Kidney (tissue), 22 donors: ENCODE measurements around the gene PIK3R6. TPM values are rescaled to one million over a fixed set of nuclear protein-coding genes. Genes with fewer than 3 reads are reported as not detected.

ENCODE experiments used
- DNase-seq, 5 donors: peaks; one replicate each; pipeline ENCODE4 v3.0.0-alpha.2; 2013 to 2020
- FAIRE-seq: peaks from 2 replicates; lab custom pipeline; 2012; peaks lifted over from hg19 to GRCh38; lab: Jason Lieb, UNC
- H3K27ac ChIP-seq, 2 donors: one replicate each; pipeline ENCODE4 v1.7.0; 2013; ENCODE audit warnings: low read depth in 2 of 2, low read length in 2 of 2, inconsistent platforms in 1 of 2
- H3K27me3 ChIP-seq: one replicate; pipeline ENCODE4 v1.7.1; 2013; ENCODE audit warnings: low read length, inconsistent platforms; ENCODE audit not compliant: control insufficient read depth, insufficient read depth
- H3K36me3 ChIP-seq, 3 donors: one replicate each; pipeline versions ENCODE4 v1.7.0 to v1.7.1; 2013; ENCODE audit warnings: low read length in 3 of 3, control low read depth in 1 of 3, inconsistent platforms in 1 of 3; ENCODE audit not compliant: insufficient read depth in 3 of 3, control insufficient read depth in 2 of 3
- H3K4me1 ChIP-seq, 3 donors: one replicate each; pipeline versions ENCODE4 v1.7.0 to v1.7.1; 2013; ENCODE audit warnings: low read length in 3 of 3, inconsistent platforms in 1 of 3, low read depth in 1 of 3; ENCODE audit not compliant: control insufficient read depth in 2 of 3, insufficient read depth in 2 of 3
- H3K4me3 ChIP-seq, 3 donors: one replicate each; pipeline versions ENCODE4 v1.7.0 to v1.8.1; 2013; ENCODE audit warnings: low read length in 3 of 3, control low read depth in 1 of 3, inconsistent platforms in 1 of 3
- H3K9ac ChIP-seq, 3 donors: one replicate each; pipeline versions ENCODE4 v1.7.0 to v1.7.1; 2013; ENCODE audit warnings: low read length in 3 of 3, control low read depth in 1 of 3, inconsistent platforms in 1 of 3
- H3K9me3 ChIP-seq, 3 donors: one replicate each; pipeline versions ENCODE4 v1.7.0 to v1.7.1; 2013; ENCODE audit warnings: low read length in 3 of 3, control low read depth in 1 of 3, inconsistent platforms in 1 of 3; ENCODE audit not compliant: control insufficient read depth in 2 of 3, insufficient read depth in 1 of 3
- intact Hi-C: fragments of 100-400 bp; cut with DNase I; formaldehyde crosslinking; loops from one replicate; pipeline ENCODE4 v1.11.1; 2022
- long read RNA-seq, 10 donors: library from polyadenylated mRNA in 1 of 10; unstranded in 1 of 10; transcript quantifications; one replicate each; pipeline ENCODE4 v2.0.0 and lab custom pipeline, GENCODE V29; 2021 to 2026
- polyA plus RNA-seq: library from polyadenylated mRNA; stranded (reverse); fragments of 350-450 nt; fragmentation: Illumina TruSeq; extraction: RNeasy Lipid Tissue Mini Kit (QIAGEN cat#74804); gene quantifications from one replicate; pipeline ENCODE4 v1.2.3, GENCODE V29; 2014; ENCODE audit warnings: low read depth, low replicate concordance; ENCODE audit not compliant: insufficient read depth
- total RNA-seq: library from RNA; stranded (reverse); fragmentation: NEBNext Ultra II Directional; extraction: Animal tissue kit (Norgen Biotek cat#: 25700); gene quantifications from one replicate; pipeline ENCODE4 v1.2.1, GENCODE V29; 2021
- TF ChIP-seq, protein P1 (sequence below): IDR thresholded peaks from 3 replicates; pipeline ENCODE4 v1.5.1; 2012; ENCODE audit warnings: mild to moderate bottlenecking, moderate library complexity, borderline replicate concordance; ENCODE audit not compliant: insufficient read depth; ENCODE audit errors: extremely low read depth
- donor health status: control.
- donor health status: control.
- donor health status: control.
- donor health status: control.
- donor health status: control.
- donor health status: DM: yes; HTN: yes; CAD: no.
- donor health status: Normal renal cell carcinoma (clear cell type).

PIK3R6 gene, protein sequence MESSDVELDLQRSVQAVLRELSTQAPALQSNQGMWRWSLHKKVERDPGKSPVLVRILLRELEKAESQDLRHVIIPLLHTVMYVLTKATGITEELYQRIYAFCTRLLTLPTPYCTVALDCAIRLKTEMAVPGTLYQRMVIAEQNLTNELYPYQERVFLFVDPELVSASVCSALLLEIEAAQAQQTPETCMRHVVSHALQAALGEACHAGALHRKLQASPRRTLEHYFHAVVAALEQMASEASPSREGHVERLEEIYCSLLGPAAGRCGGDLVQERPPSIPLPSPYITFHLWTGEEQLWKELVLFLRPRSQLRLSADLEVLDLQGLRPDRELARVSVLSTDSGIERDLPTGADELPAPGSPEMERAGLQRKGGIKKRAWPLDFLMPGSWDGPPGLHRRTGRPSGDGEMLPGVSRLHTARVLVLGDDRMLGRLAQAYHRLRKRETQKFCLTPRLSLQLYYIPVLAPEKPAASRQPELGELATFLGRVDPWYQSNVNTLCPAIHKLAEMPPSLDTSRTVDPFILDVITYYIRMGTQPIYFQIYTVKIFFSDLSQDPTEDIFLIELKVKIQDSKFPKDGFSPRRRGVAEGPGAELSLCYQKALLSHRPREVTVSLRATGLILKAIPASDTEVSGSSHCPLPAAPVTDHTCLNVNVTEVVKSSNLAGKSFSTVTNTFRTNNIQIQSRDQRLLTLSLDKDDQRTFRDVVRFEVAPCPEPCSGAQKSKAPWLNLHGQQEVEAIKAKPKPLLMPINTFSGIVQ
- total RNA-seq (2.3 TPM), polyA plus RNA-seq (0.17 TPM)
- long read RNA-seq, donor 1, result 0 reads
- long read RNA-seq, donor 2, result 0 reads
- long read RNA-seq, donor 3, result 0 reads
- long read RNA-seq, donor 4, result 0 reads
- long read RNA-seq, donor 5, result 0 reads
- long read RNA-seq, donor 6, result 0 reads
- long read RNA-seq, donor 7, partial matches to known transcripts, result 1 of 1 reads
- long read RNA-seq, donor 7, other reads (novel, unspliced or antisense), result 0 of 1 reads
- long read RNA-seq, donor 8, result 0 reads
- long read RNA-seq, donor 9, result 0 reads
- long read RNA-seq, donor 10, result 0 reads

DNA sequence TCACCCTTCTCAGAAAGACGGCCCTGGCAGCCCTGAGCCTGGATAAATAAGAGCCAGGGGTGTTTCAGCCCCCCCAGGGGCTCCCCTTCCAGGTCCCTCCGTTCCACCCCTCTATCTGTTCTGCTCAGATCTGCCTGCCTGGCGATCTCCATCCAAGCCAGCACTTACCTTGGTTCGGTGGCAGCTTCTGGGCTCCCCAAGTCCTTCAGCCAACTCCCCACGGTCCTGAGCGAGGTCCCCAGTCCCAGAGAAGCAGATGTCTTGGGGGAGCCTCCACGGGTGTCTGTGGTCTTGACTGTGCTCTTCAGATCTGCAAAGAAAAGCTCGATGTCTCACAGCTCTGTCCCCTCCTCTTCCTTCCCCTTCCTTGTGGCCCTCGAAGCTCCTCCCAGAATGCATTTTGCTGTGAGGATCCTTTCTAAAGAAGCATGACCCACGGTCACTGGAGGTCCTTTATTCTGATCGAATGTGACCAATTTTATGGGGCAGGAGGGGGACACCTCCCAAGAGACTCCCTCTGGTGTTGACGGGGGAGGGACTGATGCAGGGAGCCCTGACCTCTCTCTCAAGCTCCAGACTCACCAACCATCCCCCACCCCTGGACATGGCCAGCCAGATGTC is at the start of gene PIK3R6:
Gene PIK3R6 (minus strand): TSS at position 314 of the 621 bp plus-strand sequence. CDS start 17,880 bp downstream, outside the sequence.
- TF ChIP-seq, protein P1, sequence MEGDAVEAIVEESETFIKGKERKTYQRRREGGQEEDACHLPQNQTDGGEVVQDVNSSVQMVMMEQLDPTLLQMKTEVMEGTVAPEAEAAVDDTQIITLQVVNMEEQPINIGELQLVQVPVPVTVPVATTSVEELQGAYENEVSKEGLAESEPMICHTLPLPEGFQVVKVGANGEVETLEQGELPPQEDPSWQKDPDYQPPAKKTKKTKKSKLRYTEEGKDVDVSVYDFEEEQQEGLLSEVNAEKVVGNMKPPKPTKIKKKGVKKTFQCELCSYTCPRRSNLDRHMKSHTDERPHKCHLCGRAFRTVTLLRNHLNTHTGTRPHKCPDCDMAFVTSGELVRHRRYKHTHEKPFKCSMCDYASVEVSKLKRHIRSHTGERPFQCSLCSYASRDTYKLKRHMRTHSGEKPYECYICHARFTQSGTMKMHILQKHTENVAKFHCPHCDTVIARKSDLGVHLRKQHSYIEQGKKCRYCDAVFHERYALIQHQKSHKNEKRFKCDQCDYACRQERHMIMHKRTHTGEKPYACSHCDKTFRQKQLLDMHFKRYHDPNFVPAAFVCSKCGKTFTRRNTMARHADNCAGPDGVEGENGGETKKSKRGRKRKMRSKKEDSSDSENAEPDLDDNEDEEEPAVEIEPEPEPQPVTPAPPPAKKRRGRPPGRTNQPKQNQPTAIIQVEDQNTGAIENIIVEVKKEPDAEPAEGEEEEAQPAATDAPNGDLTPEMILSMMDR, result no peak
- DNase-seq (no peak), FAIRE-seq (no peak)
- no peak within 1 kb of the TSS for H3K4me3 ChIP-seq
- intact Hi-C loops, result no loop called here
- no peaks in the 10 kb centered on the region for H3K9me3 ChIP-seq
- no peaks in the 10 kb centered on the region for H3K36me3 ChIP-seq
- H3K27ac ChIP-seq, result no peak within 1 kb of the TSS
- no peaks in the 10 kb centered on the region for H3K27me3 ChIP-seq
- no peak within 1 kb of the TSS for H3K9ac ChIP-seq
- no peaks in the 10 kb centered on the region for H3K4me1 ChIP-seq

DNA sequence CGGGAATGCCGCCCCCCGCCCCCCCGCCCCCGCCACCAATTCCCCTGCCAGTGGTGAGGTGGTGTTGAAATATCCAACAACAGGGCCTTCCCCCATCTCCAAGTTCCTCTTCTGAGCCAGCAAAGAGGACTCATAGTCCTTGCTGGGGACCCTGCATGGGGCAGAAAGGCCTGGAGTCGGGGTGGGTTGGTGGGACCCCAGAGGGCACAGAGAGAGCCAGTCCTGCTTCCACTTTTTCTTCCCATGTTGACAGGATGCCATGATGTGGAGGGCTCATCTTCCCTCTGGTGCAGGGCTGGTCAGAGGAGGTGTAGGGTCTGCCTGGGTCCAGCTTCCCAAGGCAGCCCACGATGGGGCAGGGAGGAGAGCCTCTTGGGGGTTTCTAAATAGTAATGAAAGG is 49.0 kb upstream of the PIK3R6 start:
- TF ChIP-seq, protein P1, result no peak
- Histone ChIP-seq H3K9me3 (peaks cover 0 to 7% (median 0%) of the 10 kb centered on the region in 3 donors), H3K4me1 (no peaks in the 10 kb centered on the region), H3K27me3 (no peaks in the 10 kb centered on the region), H3K4me3 (no peak overlapping the region), H3K27ac (no peak overlapping the region), H3K36me3 (no peaks in the 10 kb centered on the region), H3K9ac (no peak overlapping the region)
- intact Hi-C loops, result no loop called here
- DNase-seq, result peak in 1 of 5 donors; percentile 29
- no peak for FAIRE-seq

DNA sequence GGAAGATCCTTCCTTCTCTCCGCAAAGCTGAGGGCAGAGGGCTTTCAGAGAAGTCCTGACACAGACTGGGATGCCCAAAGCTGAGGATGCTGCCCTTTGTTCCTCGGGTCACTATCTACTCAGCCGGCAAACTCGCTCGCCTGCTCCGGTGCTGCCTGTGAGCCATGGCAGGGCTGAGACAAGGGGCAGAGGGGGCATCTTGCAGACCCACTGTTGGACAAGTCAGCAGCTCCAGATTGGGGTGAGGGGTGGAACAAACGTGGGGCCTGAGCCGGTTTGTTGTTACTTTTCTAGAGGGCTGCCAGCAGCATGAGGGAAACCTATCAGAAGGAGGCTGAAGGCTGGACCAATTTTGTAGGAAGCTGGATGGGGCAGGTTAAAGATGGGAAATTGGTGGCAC is 47.1 kb upstream of the PIK3R6 start:
- no peaks in the 10 kb centered on the region for H3K4me1 ChIP-seq
- TF ChIP-seq, protein P1, result no peak
- no peak overlapping the region for H3K4me3 ChIP-seq
- FAIRE-seq (no peak), DNase-seq (peak in 1 of 5 donors; percentile 23)
- H3K36me3 ChIP-seq, result no peaks in the 10 kb centered on the region
- intact Hi-C loops, result no loop called here
- peaks cover 0 to 7% (median 0%) of the 10 kb centered on the region in 3 donors for H3K9me3 ChIP-seq
- no peak overlapping the region for H3K9ac ChIP-seq
- H3K27me3 ChIP-seq, result no peaks in the 10 kb centered on the region
- H3K27ac ChIP-seq, result no peak overlapping the region
